ENCODE data around the gene YARS1. TPM values are rescaled to one million over a fixed set of nuclear protein-coding genes. Genes with fewer than 3 reads are reported as not detected.

YARS1 gene
- 100 to 1,000 TPM; 250 to 267 TPM for total RNA-seq

- Mint-ChIP-seq H3K36me3 (peaks cover 49% of the 10 kb centered on the region), H3K27ac (peak within 1 kb of the TSS; percentile 100), H3K4me3 (peak within 1 kb of the TSS; percentile 100), H3K4me1 (peaks cover 50% of the 10 kb centered on the region), H3K9me3 (peaks cover 6% of the 10 kb centered on the region), H3K27me3 (no peaks in the 10 kb centered on the region)
- DNase-seq, result peak; percentile 100
Measured at GRCh38 chr1:32817159-32817814, at the start of gene YARS1, which contains the start of gene S100PBP. TSS of gene YARS1 (minus strand) at chr1:32817358. CDS start at chr1:32817244, 114 bp downstream. TSS of gene S100PBP (plus strand) at chr1:32817653. CDS start at chr1:32826100, 8,447 bp downstream.

GRCh38 chr1:32865639-32866405 lies 48.7 kb upstream of the YARS1 start:
- peaks cover 16% of the 10 kb centered on the region for H3K27me3 Mint-ChIP-seq
- H3K27ac Mint-ChIP-seq, result no peak overlapping the region
- H3K4me1 Mint-ChIP-seq, result no peaks in the 10 kb centered on the region
- no peak overlapping the region for H3K4me3 Mint-ChIP-seq
- H3K36me3 Mint-ChIP-seq, result no peaks in the 10 kb centered on the region
- no peaks in the 10 kb centered on the region for H3K9me3 Mint-ChIP-seq
- DNase-seq, result no peak

DNA sequence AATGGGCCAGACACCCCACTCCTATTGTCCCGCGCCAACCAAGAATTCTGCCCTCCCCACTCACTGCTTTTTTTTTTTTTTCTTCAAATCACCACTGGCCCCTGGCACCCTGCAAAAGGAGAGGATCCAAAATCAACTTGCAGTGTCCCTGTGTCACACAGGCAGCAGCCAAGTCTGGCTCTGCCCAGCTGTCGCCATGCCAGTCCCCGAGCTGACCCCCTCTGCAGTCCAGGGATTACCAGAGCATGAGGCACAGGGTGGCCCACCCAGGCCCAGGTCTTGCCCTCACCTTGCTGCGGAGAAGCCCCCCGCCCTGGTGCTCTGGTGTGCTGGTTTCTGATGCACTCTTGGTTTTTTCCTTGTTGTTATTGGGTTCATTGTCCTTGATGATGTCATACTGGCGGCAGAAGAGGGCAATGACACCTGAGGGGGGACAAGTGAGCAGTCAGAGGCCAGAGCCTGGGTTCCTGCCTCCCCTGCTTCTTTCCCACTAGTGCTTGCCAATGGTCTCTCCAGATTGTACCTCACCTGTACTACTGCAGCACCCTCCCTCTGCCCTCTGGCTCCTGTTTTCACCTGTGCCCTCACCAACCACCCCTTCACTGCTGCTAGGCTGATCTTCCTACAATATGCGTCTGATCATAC lies 47.3 kb upstream of the YARS1 start:
- DNase-seq, result no peak
- Mint-ChIP-seq H3K9me3 (no peaks in the 10 kb centered on the region), H3K27me3 (peaks cover 6% of the 10 kb centered on the region), H3K4me3 (no peak overlapping the region), H3K4me1 (no peaks in the 10 kb centered on the region), H3K27ac (no peak overlapping the region), H3K36me3 (no peaks in the 10 kb centered on the region)

DNA sequence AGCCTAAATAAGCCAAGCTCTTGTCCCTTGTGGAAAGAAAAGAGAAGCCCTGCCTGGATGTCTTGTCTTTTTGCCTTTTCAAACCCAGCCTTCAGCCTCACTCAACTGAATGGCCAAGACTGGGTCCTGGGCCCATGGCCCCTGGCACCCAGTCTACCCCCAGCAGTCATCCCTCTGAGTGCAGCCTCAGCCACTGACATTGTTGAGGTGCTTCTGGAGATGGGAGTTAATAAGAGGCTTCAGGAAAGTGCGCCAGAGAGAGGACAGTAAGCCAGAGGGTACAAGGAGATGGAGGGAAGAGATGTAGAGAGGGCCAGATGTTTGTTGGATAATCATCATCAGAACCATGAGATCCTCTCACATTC lies 46.7 kb upstream of the YARS1 start:
- Mint-ChIP-seq H3K4me1 (no peaks in the 10 kb centered on the region), H3K9me3 (no peaks in the 10 kb centered on the region), H3K4me3 (no peak overlapping the region), H3K36me3 (no peaks in the 10 kb centered on the region), H3K27me3 (no peaks in the 10 kb centered on the region), H3K27ac (no peak overlapping the region)
- DNase-seq, result no peak

- Mint-ChIP-seq H3K9me3 (no peaks in the 10 kb centered on the region), H3K4me3 (no peak overlapping the region), H3K4me1 (no peaks in the 10 kb centered on the region), H3K27ac (no peak overlapping the region), H3K27me3 (no peaks in the 10 kb centered on the region), H3K36me3 (no peaks in the 10 kb centered on the region)
- DNase-seq, result no peak
Measured at GRCh38 chr1:32863218-32863880, 46.2 kb upstream of the YARS1 start.

DNA sequence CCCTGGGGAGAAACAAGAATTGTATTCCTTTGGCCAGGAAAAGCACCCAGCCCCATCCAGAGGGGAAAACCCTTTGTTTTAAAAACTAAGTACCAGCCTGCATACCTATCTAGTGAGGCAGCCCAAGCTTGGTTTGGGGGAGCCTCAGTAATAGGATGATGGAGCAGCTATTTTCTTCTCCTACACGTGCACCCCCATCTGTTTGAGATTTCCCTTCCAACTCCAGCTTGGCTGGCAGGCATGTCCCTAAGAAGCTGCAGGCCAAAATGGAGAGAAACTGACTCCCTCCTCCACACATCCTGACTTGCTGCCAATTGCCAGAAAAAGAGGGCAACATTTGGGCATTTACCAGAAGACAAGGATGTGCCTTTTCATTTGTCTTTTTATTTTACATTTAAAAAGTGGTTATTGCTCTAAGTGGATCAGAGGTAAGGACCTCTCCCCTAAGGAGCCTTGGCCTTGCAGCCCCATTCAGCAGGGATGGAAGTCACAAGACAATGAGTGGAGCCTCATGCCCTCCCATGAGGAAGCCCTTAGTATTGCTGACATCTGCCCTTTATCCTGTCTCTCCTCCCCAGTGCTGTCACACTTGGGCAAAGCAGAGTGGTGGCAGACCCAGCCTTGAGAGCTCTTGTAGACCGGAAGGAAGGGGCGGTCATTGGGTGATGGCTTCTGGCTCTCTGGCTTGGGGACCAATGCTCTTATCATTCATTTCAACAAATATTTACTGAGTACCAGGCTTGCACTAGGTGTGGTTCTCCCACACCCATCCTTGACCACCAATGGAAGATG lies 44.9 kb upstream of the YARS1 start:
- no peaks in the 10 kb centered on the region for H3K27me3 Mint-ChIP-seq
- H3K4me1 Mint-ChIP-seq, result no peaks in the 10 kb centered on the region
- H3K9me3 Mint-ChIP-seq, result no peaks in the 10 kb centered on the region
- no peak for DNase-seq
- H3K4me3 Mint-ChIP-seq, result no peak overlapping the region
- no peak overlapping the region for H3K27ac Mint-ChIP-seq
- no peaks in the 10 kb centered on the region for H3K36me3 Mint-ChIP-seq

- Mint-ChIP-seq H3K9me3 (no peaks in the 10 kb centered on the region), H3K36me3 (peaks cover 3% of the 10 kb centered on the region), H3K27me3 (no peaks in the 10 kb centered on the region), H3K4me3 (no peak overlapping the region), H3K27ac (no peak overlapping the region), H3K4me1 (no peaks in the 10 kb centered on the region)
- no peak for DNase-seq
Measured at GRCh38 chr1:32860566-32860965, 43.4 kb upstream of the YARS1 start.

GRCh38 chr1:32859915-32860314 lies 42.8 kb upstream of the YARS1 start:
- H3K27me3 Mint-ChIP-seq, result no peaks in the 10 kb centered on the region
- H3K36me3 Mint-ChIP-seq, result peaks cover 3% of the 10 kb centered on the region
- DNase-seq, result no peak
- no peak overlapping the region for H3K27ac Mint-ChIP-seq
- H3K4me3 Mint-ChIP-seq, result no peak overlapping the region
- no peaks in the 10 kb centered on the region for H3K9me3 Mint-ChIP-seq
- H3K4me1 Mint-ChIP-seq, result no peaks in the 10 kb centered on the region

- H3K9me3 Mint-ChIP-seq, result no peaks in the 10 kb centered on the region
Measured at GRCh38 chr1:32858791-32859190, 41.6 kb upstream of the YARS1 start.

GRCh38 chr1:32858136-32858535 lies 41.0 kb upstream of the YARS1 start:
- Mint-ChIP-seq H3K36me3 (peaks cover 13% of the 10 kb centered on the region), H3K4me3 (no peak overlapping the region), H3K27ac (no peak overlapping the region), H3K4me1 (no peaks in the 10 kb centered on the region), H3K9me3 (no peaks in the 10 kb centered on the region), H3K27me3 (no peaks in the 10 kb centered on the region)
- DNase-seq, result no peak

More at GRCh38 chr1:32858791-32859190, 41.6 kb upstream of the YARS1 start:
- Mint-ChIP-seq H3K4me1 (no peaks in the 10 kb centered on the region), H3K36me3 (peaks cover 8% of the 10 kb centered on the region), H3K27me3 (no peaks in the 10 kb centered on the region), H3K4me3 (no peak overlapping the region), H3K27ac (no peak overlapping the region)
- no peak for DNase-seq

DNA sequence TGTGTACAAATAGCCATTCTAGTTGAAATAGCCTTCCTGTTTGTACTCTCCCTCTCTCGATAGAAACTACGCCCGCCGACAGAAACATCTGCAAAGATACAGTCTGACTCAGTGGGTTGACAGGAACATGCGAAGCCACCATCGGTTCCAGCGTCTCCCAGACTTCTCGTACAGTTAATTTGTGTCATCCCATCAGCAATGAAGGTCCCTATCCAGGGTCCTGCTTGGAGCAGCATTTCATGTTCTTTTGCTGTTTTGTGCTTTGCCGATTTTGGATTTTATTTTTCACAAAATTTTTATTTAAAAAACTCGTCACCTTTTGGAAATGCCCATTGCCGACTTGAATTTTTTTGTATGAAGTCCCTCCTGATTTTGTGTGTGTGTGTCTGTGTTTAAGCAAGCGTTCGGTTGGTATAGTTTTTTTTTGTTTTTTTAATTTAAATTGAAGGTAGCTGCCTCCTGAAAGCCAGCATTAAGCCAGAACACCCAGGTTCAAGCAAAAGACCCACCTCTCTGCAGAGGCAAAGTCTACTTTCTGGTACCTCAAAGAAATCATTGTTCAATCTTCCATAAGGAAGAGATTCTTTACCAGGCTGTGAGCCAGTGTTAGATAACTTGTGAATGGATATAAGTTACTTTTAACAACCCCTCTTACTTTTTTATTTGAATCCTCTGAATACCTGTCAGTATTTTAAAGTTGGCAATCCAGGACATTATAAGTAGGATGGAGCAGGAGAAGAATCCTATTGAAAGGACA lies 38.9 kb upstream of the YARS1 start:
- Mint-ChIP-seq H3K36me3 (peaks cover 13% of the 10 kb centered on the region), H3K4me1 (no peaks in the 10 kb centered on the region), H3K9me3 (no peaks in the 10 kb centered on the region), H3K27me3 (no peaks in the 10 kb centered on the region), H3K27ac (no peak overlapping the region), H3K4me3 (no peak overlapping the region)
- DNase-seq, result no peak

DNA sequence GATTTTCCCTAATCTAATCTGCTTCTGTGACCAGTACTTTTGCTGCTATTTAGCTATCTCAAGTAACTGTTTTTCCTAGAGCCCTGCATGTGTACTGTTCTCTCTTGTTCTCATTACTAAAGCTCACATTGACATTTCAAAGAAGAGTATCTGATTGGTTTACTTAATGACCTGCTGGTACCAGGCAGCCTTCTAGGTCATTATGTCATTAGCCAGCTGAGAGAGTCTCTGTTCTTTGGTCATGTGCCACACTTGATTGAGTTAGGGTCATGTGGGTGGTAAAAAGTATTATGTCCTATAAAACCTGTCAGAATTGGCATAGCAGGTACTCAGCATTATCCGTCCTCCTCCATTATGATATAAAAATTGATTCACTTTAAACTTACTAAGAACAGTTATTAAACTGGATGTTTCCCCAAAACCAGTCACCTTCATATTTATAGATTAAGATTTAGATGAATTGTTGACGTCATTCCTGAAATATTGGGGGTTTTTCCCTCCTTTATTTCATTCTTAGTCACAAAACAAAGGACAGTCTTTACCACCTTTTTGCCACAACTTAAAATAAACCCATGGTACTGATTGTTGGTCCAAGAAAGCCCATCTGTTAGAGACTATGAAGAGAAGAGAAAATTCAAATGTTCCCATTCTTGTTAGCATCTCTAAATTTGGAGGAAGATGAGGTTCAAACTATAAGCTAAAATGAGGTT lies 31.4 kb upstream of the YARS1 start:
- H3K4me1 Mint-ChIP-seq, result peaks cover 2% of the 10 kb centered on the region
- no peak for DNase-seq
- peaks cover 16% of the 10 kb centered on the region for H3K36me3 Mint-ChIP-seq
- no peaks in the 10 kb centered on the region for H3K27me3 Mint-ChIP-seq
- H3K27ac Mint-ChIP-seq, result no peak overlapping the region
- no peaks in the 10 kb centered on the region for H3K9me3 Mint-ChIP-seq
- H3K4me3 Mint-ChIP-seq, result no peak overlapping the region

DNA sequence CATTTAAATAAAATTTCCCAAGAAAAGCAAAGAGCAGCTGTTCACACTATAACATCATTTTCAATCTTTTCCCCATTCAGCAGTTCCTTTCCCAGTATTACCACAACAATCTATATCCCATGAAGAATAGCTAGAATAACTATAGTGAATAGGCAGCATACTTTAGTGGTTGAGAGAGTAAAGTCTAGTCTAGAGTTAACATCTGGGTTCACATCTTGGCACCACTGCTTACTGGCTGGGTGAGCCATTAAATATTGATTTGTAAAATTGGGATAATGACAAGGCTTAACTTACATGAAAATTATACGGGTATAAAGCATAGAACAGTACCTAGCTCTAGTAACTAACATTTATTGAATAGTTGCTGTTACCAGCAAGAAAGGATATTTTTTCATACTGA lies 14.7 kb upstream of the YARS1 start:
- no peaks in the 10 kb centered on the region for H3K27me3 Mint-ChIP-seq
- H3K4me1 Mint-ChIP-seq, result peaks cover 6% of the 10 kb centered on the region
- no peak overlapping the region for H3K27ac Mint-ChIP-seq
- no peak overlapping the region for H3K4me3 Mint-ChIP-seq
- peaks cover 35% of the 10 kb centered on the region for H3K36me3 Mint-ChIP-seq
- DNase-seq, result no peak
- no peaks in the 10 kb centered on the region for H3K9me3 Mint-ChIP-seq
